ENCODE measurements around the gene CD6.

The CD6 gene

DNA sequence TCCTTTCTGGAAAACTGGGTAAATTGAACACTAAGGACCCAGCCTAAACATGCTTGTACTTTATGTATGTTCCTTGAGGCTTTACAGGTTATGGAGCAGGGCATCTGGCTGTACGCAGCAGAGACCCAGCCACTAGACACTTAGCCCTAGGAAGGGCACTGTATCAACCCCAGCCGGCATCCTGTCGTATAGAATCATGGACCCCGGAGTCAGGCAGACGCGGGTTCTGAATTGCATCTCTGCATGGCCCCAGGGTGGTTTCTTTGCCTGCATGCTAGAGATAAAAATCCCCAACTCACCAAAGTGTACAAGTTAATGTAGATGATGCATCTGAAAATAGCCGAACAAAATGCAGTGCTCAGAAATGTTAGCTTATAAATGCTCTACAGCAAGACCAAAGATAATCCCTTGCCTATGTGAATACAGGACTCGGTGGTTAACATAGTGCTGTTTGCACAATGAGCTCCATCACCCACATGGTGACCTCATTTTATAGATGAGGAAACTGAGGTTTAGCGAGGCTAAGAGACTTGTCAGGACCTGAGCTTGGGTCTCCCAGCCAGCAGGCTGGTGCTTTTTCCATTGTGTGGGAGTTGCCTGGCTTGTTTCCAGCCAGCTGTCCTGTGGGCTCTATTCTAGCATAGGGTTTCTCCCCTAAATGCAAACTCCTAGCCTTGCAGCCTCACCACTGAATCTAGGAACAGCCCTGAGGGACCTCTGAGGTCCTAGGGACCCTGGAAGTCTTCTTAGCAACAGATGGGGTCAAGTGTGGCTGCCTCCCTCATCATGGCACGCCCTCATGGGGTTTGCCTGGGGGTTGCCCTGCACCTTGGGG, 7.3 kb downstream of the CD6 start:
- Mint-ChIP-seq H3K4me3 (peak overlapping the region; percentile 74), H3K9me3 (no peaks in the 10 kb centered on the region), H3K27ac (peak overlapping the region; percentile 95), H3K36me3 (ENCODE audit: low read depth) (peaks cover 65% of the 10 kb centered on the region), H3K27me3 (no peaks in the 10 kb centered on the region), H3K4me1 (ENCODE audit: low read depth) (peaks cover 89% of the 10 kb centered on the region)

DNA sequence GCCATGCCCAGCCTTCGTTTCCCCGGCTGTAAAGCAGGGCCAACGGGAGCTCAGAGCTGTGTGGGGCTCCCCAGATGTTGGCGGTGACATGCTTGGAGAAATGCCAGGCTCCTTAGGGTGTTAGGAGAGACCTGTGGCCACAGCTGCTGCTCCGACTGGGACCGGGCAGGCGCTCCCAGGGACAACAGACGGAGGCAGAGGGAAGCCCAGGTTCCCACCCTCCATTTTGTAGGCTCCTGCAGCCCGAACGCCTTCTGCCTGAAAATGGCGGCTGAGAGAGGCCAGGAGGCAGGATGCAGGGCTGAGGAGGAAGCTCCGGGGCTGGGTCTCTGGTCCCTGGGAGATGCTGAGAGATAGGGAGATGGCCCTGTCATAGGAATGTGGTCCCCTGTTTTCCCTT, 10.0 kb downstream of the CD6 start:
- H3K4me3 Mint-ChIP-seq, result peak overlapping the region; percentile 32
- H3K27me3 Mint-ChIP-seq, result no peaks in the 10 kb centered on the region
- peaks cover 99% of the 10 kb centered on the region for H3K4me1 Mint-ChIP-seq (ENCODE audit: low read depth)
- H3K9me3 Mint-ChIP-seq, result no peaks in the 10 kb centered on the region
- peak overlapping the region; percentile 82 for H3K27ac Mint-ChIP-seq
- peaks cover 53% of the 10 kb centered on the region for H3K36me3 Mint-ChIP-seq (ENCODE audit: low read depth)

DNA sequence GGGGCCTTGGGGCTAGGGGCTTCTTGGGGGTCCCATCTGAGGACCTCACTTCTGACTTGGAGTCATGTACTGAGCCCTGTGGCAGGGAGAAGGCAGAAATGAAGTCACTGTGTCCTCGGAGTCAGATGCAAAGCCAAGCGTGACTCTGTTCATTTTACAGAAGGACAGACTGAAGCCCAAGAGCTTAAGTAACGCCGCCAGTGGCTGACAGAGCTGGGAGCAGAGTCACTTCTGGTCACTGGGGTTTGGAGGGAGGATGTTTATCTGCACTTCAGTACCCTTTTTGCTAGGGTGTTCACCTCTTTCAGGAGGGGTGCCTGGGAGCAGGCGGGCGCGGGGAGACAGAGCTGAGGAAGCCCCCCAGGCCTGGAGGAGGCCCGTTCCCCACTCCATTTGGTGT, 10.7 kb downstream of the CD6 start:
- H3K4me3 Mint-ChIP-seq, result peak overlapping the region; percentile 66
- peak overlapping the region; percentile 87 for H3K27ac Mint-ChIP-seq
- H3K27me3 Mint-ChIP-seq, result no peaks in the 10 kb centered on the region
- peaks cover 99% of the 10 kb centered on the region for H3K4me1 Mint-ChIP-seq (ENCODE audit: low read depth)
- H3K36me3 Mint-ChIP-seq (ENCODE audit: low read depth), result peaks cover 51% of the 10 kb centered on the region
- no peaks in the 10 kb centered on the region for H3K9me3 Mint-ChIP-seq

DNA sequence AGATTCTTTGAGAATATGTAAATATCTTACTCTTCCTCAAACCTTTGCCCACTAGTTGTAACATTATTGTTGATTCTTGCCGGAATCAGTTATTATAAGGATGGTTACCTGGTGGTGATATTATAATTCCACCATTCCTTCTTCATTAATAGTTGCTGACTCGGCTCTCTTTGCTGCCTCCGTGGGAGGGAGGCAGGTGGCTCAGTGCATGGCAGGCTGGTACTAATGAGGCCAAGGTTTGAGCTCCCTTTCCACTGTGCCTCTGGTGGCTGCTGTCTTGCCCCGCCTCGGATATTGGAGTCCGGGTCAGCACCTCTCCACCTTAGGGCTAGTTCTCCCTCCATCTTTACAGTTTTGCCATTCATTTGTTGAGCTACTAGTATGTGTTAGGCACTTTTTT, 12.7 kb downstream of the CD6 start:
- H3K4me3 Mint-ChIP-seq, result peak overlapping the region; percentile 66
- no peaks in the 10 kb centered on the region for H3K9me3 Mint-ChIP-seq
- H3K4me1 Mint-ChIP-seq (ENCODE audit: low read depth), result peaks cover 100% of the 10 kb centered on the region
- H3K27me3 Mint-ChIP-seq, result no peaks in the 10 kb centered on the region
- peak overlapping the region; percentile 87 for H3K27ac Mint-ChIP-seq
- H3K36me3 Mint-ChIP-seq (ENCODE audit: low read depth), result peaks cover 49% of the 10 kb centered on the region

DNA sequence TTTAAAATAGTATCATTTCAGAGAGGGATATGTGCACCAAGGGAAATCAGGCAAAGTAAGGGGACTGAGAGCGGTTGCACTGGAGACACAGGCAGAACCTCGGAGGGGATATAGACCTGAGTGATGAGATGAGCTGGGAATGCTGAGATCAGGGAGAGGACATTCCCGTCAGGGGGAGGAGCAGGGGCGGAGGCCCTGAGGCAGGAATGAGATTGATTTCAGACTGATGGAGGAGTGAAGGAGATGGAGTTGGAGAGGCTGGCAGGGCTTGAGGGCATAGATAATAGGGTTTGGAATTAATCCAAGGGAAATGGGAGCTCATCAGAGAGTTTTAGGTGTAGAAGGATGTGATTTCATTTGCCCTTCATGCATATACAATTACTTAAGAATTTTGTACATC, 13.2 kb downstream of the CD6 start:
- Mint-ChIP-seq H3K27ac (peak overlapping the region; percentile 87), H3K36me3 (ENCODE audit: low read depth) (peaks cover 54% of the 10 kb centered on the region), H3K9me3 (no peaks in the 10 kb centered on the region), H3K4me1 (ENCODE audit: low read depth) (peaks cover 100% of the 10 kb centered on the region), H3K4me3 (peak overlapping the region; percentile 66), H3K27me3 (no peaks in the 10 kb centered on the region)

DNA sequence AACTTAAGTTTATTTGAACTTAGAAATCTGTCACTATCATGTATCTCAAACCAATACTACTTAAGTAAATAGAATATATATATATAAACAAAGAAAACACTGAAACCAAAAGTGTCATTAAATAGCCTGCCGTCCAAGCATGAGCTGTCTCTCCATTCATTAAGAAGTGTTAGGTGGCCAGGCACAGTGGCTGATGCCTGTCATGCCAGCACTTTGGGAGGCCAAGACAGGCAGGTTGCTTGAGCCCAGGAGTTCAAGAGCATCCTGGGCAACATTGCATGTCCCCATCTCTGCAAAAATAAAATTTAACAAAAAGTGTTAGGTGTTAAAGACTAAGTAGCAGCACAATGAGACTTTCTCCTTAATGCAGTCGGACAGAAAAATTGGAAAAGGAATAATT, 14.0 kb downstream of the CD6 start:
- H3K4me1 Mint-ChIP-seq (ENCODE audit: low read depth), result peaks cover 98% of the 10 kb centered on the region
- peaks cover 57% of the 10 kb centered on the region for H3K36me3 Mint-ChIP-seq (ENCODE audit: low read depth)
- peak overlapping the region; percentile 72 for H3K4me3 Mint-ChIP-seq
- H3K27ac Mint-ChIP-seq, result peak overlapping the region; percentile 96
- no peaks in the 10 kb centered on the region for H3K27me3 Mint-ChIP-seq
- H3K9me3 Mint-ChIP-seq, result no peaks in the 10 kb centered on the region

- Mint-ChIP-seq H3K36me3 (ENCODE audit: low read depth) (peaks cover 57% of the 10 kb centered on the region), H3K4me3 (peak overlapping the region; percentile 72), H3K9me3 (no peaks in the 10 kb centered on the region), H3K27ac (peak overlapping the region; percentile 96), H3K4me1 (ENCODE audit: low read depth) (peaks cover 98% of the 10 kb centered on the region), H3K27me3 (no peaks in the 10 kb centered on the region)
Measured at GRCh38 chr11:60985991-60986915, 14.8 kb downstream of the CD6 start.

- Mint-ChIP-seq H3K4me3 (peak overlapping the region; percentile 72), H3K27me3 (no peaks in the 10 kb centered on the region), H3K27ac (peak overlapping the region; percentile 96), H3K36me3 (ENCODE audit: low read depth) (peaks cover 53% of the 10 kb centered on the region), H3K9me3 (no peaks in the 10 kb centered on the region), H3K4me1 (ENCODE audit: low read depth) (peaks cover 93% of the 10 kb centered on the region)
Measured at GRCh38 chr11:60987577-60988277, 16.2 kb downstream of the CD6 start.

DNA sequence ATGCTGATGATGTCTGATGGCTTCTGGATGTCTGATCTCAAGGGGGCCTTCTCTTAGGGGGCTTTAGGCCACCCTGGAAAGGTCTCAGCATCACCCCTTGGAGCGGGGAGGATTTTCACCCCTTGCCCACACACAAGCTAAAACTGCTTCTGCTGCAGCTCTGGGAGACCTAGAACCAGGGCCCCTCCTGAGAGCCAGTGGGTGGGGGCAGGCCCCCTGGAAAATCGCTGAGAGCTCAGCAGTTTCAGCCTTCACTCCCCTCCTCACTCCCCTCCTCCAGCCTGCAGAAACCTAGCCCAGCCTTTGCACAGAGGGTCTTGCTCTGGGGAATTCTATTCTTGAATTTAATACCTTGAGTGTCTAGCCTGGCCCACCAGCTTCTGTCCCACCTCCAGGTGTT, 17.2 kb downstream of the CD6 start:
- Mint-ChIP-seq H3K27ac (peak overlapping the region; percentile 96), H3K9me3 (no peaks in the 10 kb centered on the region), H3K36me3 (ENCODE audit: low read depth) (peaks cover 56% of the 10 kb centered on the region), H3K27me3 (no peaks in the 10 kb centered on the region), H3K4me1 (ENCODE audit: low read depth) (peaks cover 93% of the 10 kb centered on the region), H3K4me3 (peak overlapping the region; percentile 72)

GRCh38 chr11:60989093-60989650, 17.7 kb downstream of the CD6 start:
- H3K27me3 Mint-ChIP-seq, result no peaks in the 10 kb centered on the region
- H3K4me1 Mint-ChIP-seq (ENCODE audit: low read depth), result peaks cover 93% of the 10 kb centered on the region
- peaks cover 56% of the 10 kb centered on the region for H3K36me3 Mint-ChIP-seq (ENCODE audit: low read depth)
- peak overlapping the region; percentile 72 for H3K4me3 Mint-ChIP-seq
- H3K27ac Mint-ChIP-seq, result peak overlapping the region; percentile 96
- H3K9me3 Mint-ChIP-seq, result no peaks in the 10 kb centered on the region

- H3K9me3 Mint-ChIP-seq, result no peaks in the 10 kb centered on the region
- no peaks in the 10 kb centered on the region for H3K27me3 Mint-ChIP-seq
- H3K4me1 Mint-ChIP-seq (ENCODE audit: low read depth), result peaks cover 93% of the 10 kb centered on the region
- H3K36me3 Mint-ChIP-seq (ENCODE audit: low read depth), result peaks cover 72% of the 10 kb centered on the region
- peak overlapping the region; percentile 79 for H3K27ac Mint-ChIP-seq
- peak overlapping the region; percentile 37 for H3K4me3 Mint-ChIP-seq
Measured at GRCh38 chr11:60991457-60991856, 20.0 kb downstream of the CD6 start.

DNA sequence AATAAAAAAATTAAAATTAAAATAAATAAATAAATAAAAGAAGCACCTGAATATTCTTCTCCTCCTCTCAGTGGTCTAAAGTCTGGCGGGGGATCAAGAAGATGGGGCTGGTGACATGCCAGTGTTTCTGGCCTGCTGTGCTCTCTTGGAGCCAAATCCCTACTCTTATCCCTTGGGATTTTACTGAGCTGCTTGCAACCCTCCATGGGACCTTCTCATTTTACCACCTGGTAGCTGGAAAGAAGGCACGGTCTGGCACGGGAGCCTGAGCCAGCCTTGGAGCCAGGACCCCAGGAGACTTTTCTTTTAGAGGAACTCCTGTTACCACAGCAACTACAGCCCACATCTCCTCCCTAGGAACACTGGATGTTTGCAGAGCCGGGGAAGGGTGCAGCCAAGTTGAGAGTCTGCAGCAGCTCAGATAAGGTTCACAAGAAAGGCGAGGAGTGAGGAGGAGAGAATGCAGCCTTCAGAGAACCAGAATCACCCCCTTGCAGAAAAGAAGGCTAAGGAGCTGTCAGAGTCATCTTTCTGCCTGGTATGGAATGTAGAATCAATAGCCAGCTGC, 21.4 kb downstream of the CD6 start:
- peaks cover 74% of the 10 kb centered on the region for H3K36me3 Mint-ChIP-seq (ENCODE audit: low read depth)
- peak overlapping the region; percentile 93 for H3K27ac Mint-ChIP-seq
- H3K4me1 Mint-ChIP-seq (ENCODE audit: low read depth), result peaks cover 87% of the 10 kb centered on the region
- peak overlapping the region; percentile 78 for H3K4me3 Mint-ChIP-seq
- H3K27me3 Mint-ChIP-seq, result no peaks in the 10 kb centered on the region
- H3K9me3 Mint-ChIP-seq, result no peaks in the 10 kb centered on the region

- Mint-ChIP-seq H3K4me1 (ENCODE audit: low read depth) (peaks cover 86% of the 10 kb centered on the region), H3K36me3 (ENCODE audit: low read depth) (peaks cover 79% of the 10 kb centered on the region), H3K27me3 (no peaks in the 10 kb centered on the region), H3K9me3 (no peaks in the 10 kb centered on the region), H3K4me3 (peak overlapping the region; percentile 78), H3K27ac (peak overlapping the region; percentile 93)
Measured at GRCh38 chr11:60993615-60994014, 22.1 kb downstream of the CD6 start.

- no peaks in the 10 kb centered on the region for H3K27me3 Mint-ChIP-seq
- H3K4me3 Mint-ChIP-seq, result peak overlapping the region; percentile 78
- H3K27ac Mint-ChIP-seq, result peak overlapping the region; percentile 93
- H3K36me3 Mint-ChIP-seq (ENCODE audit: low read depth), result peaks cover 80% of the 10 kb centered on the region
- H3K9me3 Mint-ChIP-seq, result no peaks in the 10 kb centered on the region
- H3K4me1 Mint-ChIP-seq (ENCODE audit: low read depth), result peaks cover 76% of the 10 kb centered on the region
Measured at GRCh38 chr11:60994541-60995080, 23.1 kb downstream of the CD6 start.
